Cardiac muscle cell (in vitro differentiated cells and primary cell): ENCODE data around the gene IL1RAPL2. TPM values are rescaled to one million over a fixed set of nuclear protein-coding genes. Genes with fewer than 3 reads are reported as not detected.

Source experiments
- DNase-seq, 2 donors: peaks; one replicate each; pipeline versions ENCODE4 v3.0.0 to v3.0.0-alpha.2; 2010 to 2017; ENCODE audit warnings: low read depth in 1 of 2, low spot score in 1 of 2
- H3K27ac ChIP-seq: fragments of 200-600 bp; sonication (generic); 2 replicates; pipeline ENCODE4 v1.5.1; 2016
- H3K27me3 ChIP-seq: fragments of 200-600 bp; sonication (generic); 2 replicates; pipeline ENCODE4 v1.6.0; 2016; ENCODE audit warnings: control low read depth
- H3K36me3 ChIP-seq: fragments of 200-600 bp; sonication (generic); 2 replicates; pipeline ENCODE4 v1.5.1; 2016; ENCODE audit warnings: control low read depth
- H3K4me1 ChIP-seq: fragments of 200-600 bp; sonication (generic); 2 replicates; pipeline ENCODE4 v1.8.1; 2017; ENCODE audit warnings: low read depth, mild to moderate bottlenecking, mixed run types
- H3K4me3 ChIP-seq: fragments of 200-600 bp; sonication (generic); 2 replicates; pipeline ENCODE4 v1.5.1; 2016; ENCODE audit warnings: mild to moderate bottlenecking
- H3K9me3 ChIP-seq: fragments of 200-600 bp; sonication (generic); 2 replicates; pipeline ENCODE4 v1.5.1; 2017; ENCODE audit warnings: low read depth, mild to moderate bottlenecking, control low read depth
- CTCF ChIP-seq: IDR thresholded peaks from 2 replicates; pipeline ENCODE4 v1.5.1; 2012; ENCODE audit warnings: low read depth, mild to moderate bottlenecking, low read length
- polyA plus RNA-seq: library from polyadenylated mRNA; unstranded; fragments of >200 nt; fragmentation: Nextera tagmentation; extraction: Ambion mirVana; gene quantifications from 2 replicates; pipeline ENCODE4 v1.2.1, GENCODE V29; 2016
- total RNA-seq: library from RNA; depleted of rRNA; stranded (reverse); fragments of >200 nt; gene quantifications from 2 replicates; pipeline ENCODE4 v1.2.3, GENCODE V29; 2016

IL1RAPL2 gene
- total and polyA plus RNA-seq, 2 experiments from 2014 or later, result not detected

GRCh38 chrX:105725228-105725627 lies 1159.2 kb downstream of the IL1RAPL2 start:
- Histone ChIP-seq H3K36me3 (no peaks in the 10 kb centered on the region), H3K27me3 (no peaks in the 10 kb centered on the region), H3K4me3 (no peak overlapping the region), H3K27ac (no peak overlapping the region), H3K9me3 (no peaks in the 10 kb centered on the region), H3K4me1 (no peaks in the 10 kb centered on the region)
- TF ChIP-seq CTCF, result no peak
- no peak for DNase-seq

GRCh38 chrX:105738162-105738561 lies 1172.2 kb downstream of the IL1RAPL2 start:
- Histone ChIP-seq H3K4me1 (no peaks in the 10 kb centered on the region), H3K4me3 (no peak overlapping the region), H3K9me3 (no peaks in the 10 kb centered on the region), H3K36me3 (no peaks in the 10 kb centered on the region), H3K27me3 (no peaks in the 10 kb centered on the region), H3K27ac (no peak overlapping the region)
- DNase-seq, result no peak
- TF ChIP-seq CTCF, result no peak

GRCh38 chrX:105744291-105744690 lies 1178.3 kb downstream of the IL1RAPL2 start:
- no peaks in the 10 kb centered on the region for H3K36me3 ChIP-seq
- no peaks in the 10 kb centered on the region for H3K9me3 ChIP-seq
- no peak for DNase-seq
- no peak for TF ChIP-seq CTCF
- no peak overlapping the region for H3K4me3 ChIP-seq
- no peaks in the 10 kb centered on the region for H3K27me3 ChIP-seq
- no peak overlapping the region for H3K27ac ChIP-seq
- no peaks in the 10 kb centered on the region for H3K4me1 ChIP-seq

GRCh38 chrX:105744946-105745345 lies 1178.9 kb downstream of the IL1RAPL2 start:
- TF ChIP-seq CTCF, result no peak
- H3K27me3 ChIP-seq, result no peaks in the 10 kb centered on the region
- no peak for DNase-seq
- H3K27ac ChIP-seq, result no peak overlapping the region
- no peaks in the 10 kb centered on the region for H3K4me1 ChIP-seq
- H3K9me3 ChIP-seq, result no peaks in the 10 kb centered on the region
- no peaks in the 10 kb centered on the region for H3K36me3 ChIP-seq
- no peak overlapping the region for H3K4me3 ChIP-seq

- TF ChIP-seq CTCF, result no peak
- Histone ChIP-seq H3K9me3 (no peaks in the 10 kb centered on the region), H3K4me3 (no peak overlapping the region), H3K27ac (no peak overlapping the region), H3K27me3 (no peaks in the 10 kb centered on the region), H3K36me3 (no peaks in the 10 kb centered on the region), H3K4me1 (no peaks in the 10 kb centered on the region)
- no peak for DNase-seq
These were observed 1179.9 kb downstream of the IL1RAPL2 start for GRCh38 chrX:105745863-105746262.
